Naive thymus-derived CD8-positive, alpha-beta T cell (primary cell): ENCODE results near the gene FBH1. TPM values are rescaled to one million over a fixed set of nuclear protein-coding genes. Genes with fewer than 3 reads are reported as not detected.
A peak's percentile ranks its signal among the peaks of the same experiment; 100 is the strongest.

ENCODE experiments used
- ATAC-seq, 2 donors: fragments of 150-1000 bp; cut with Tn5 transposase in 1 of 2; sonication (Bioruptor Pico), chemical (Tn5 transposase) in 1 of 2; 1 replicate in 1 of 2; 2 replicates in 1 of 2; pipeline ENCODE4 v1.10.0; 2021; ENCODE audit warnings: mild to moderate bottlenecking in 2 of 2, moderate library complexity in 2 of 2
- POLR2A ChIA-PET: fragments of 350-600 bp; sonication (Branson Sonifier 250); formaldehyde crosslinking; loops from one replicate; lab custom pipeline; 2021; ENCODE audit warnings: antibody characterized with exemption; lab: Charles Lee
- DNase-seq, 10 donors: peaks; one replicate each; pipeline versions ENCODE4 v3.0.0 to v3.0.0-alpha.2; 2020 to 2022
- H3K27ac Mint-ChIP-seq, 10 donors: one replicate each; pipeline ENCODE4 v1.8.0; 2020 to 2022; ENCODE audit warnings: mild to moderate bottlenecking in 10 of 10, mixed read lengths in 10 of 10, moderate library complexity in 4 of 10, inconsistent platforms in 1 of 10
- H3K27me3 Mint-ChIP-seq, 5 donors: one replicate each; pipeline ENCODE4 v1.8.0; 2021 to 2022; ENCODE audit warnings: mixed read lengths in 5 of 5
- H3K36me3 Mint-ChIP-seq, 3 donors: one replicate each; pipeline ENCODE4 v1.8.0; 2020 to 2022; ENCODE audit warnings: mixed read lengths in 3 of 3, mild to moderate bottlenecking in 2 of 3, inconsistent platforms in 1 of 3
- H3K4me1 Mint-ChIP-seq, 4 donors: one replicate each; pipeline ENCODE4 v1.8.0; 2021 to 2022; ENCODE audit warnings: mixed read lengths in 4 of 4
- H3K4me3 Mint-ChIP-seq, 10 donors: one replicate each; pipeline ENCODE4 v1.8.0; 2020 to 2022; ENCODE audit warnings: mild to moderate bottlenecking in 10 of 10, mixed read lengths in 10 of 10, moderate library complexity in 6 of 10, inconsistent platforms in 1 of 10
- H3K9me3 Mint-ChIP-seq, 9 donors: one replicate each; pipeline ENCODE4 v1.8.0; 2020 to 2022; ENCODE audit warnings: mixed read lengths in 9 of 9, mild to moderate bottlenecking in 3 of 9, inconsistent platforms in 1 of 9, moderate library complexity in 1 of 9
- polyA plus RNA-seq, 3 donors: library from polyadenylated mRNA; unstranded; fragments of 300-500 nt; fragmentation: Illumina TruSeq; gene quantifications; one replicate each; pipeline ENCODE4 v1.2.3, GENCODE V29; 2021
- total RNA-seq, 8 experiments: library from RNA in 2 of 8; stranded (reverse) in 2 of 8; gene quantifications; one replicate each; pipeline ENCODE4 v1.2.3 and lab custom pipeline; 2021 to 2026

FBH1 gene
- total and polyA plus RNA-seq, 5 experiments from 2014 or later, result 48.4 to 94.1 (median 76.5) TPM

- ATAC-seq, result no peak
- Mint-ChIP-seq H3K36me3 (peaks cover 4 to 83% (median 15%) of the 10 kb centered on the region in 3 donors), H3K4me3 (no peak overlapping the region), H3K4me1 (no peaks in the 10 kb centered on the region), H3K9me3 (no peaks in the 10 kb centered on the region), H3K27ac (peak overlapping the region in 1 of 10 donors; percentile 48), H3K27me3 (no peaks in the 10 kb centered on the region)
- POLR2A ChIA-PET, result no interaction called here
- DNase-seq, result no peak
Observed at GRCh38 chr10:5932345-5932744, 42.3 kb downstream of the FBH1 start.

GRCh38 chr10:5933909-5934546 lies 44.0 kb downstream of the FBH1 start:
- POLR2A ChIA-PET, result interaction anchor here (0.7 kb wide), 1 partner anchor 11 kb away, joined by 3 read pairs; no protein-coding TSS in a partner anchor
- Mint-ChIP-seq H3K27me3 (no peaks in the 10 kb centered on the region), H3K36me3 (peaks cover 4 to 81% (median 8%) of the 10 kb centered on the region in 3 donors), H3K4me3 (no peak overlapping the region), H3K9me3 (no peaks in the 10 kb centered on the region), H3K4me1 (peaks cover 0 to 3% (median 0%) of the 10 kb centered on the region in 4 donors), H3K27ac (peak overlapping the region in 2 of 10 donors; percentile 19 to 57)
- DNase-seq, result no peak
- no peak for ATAC-seq

DNA sequence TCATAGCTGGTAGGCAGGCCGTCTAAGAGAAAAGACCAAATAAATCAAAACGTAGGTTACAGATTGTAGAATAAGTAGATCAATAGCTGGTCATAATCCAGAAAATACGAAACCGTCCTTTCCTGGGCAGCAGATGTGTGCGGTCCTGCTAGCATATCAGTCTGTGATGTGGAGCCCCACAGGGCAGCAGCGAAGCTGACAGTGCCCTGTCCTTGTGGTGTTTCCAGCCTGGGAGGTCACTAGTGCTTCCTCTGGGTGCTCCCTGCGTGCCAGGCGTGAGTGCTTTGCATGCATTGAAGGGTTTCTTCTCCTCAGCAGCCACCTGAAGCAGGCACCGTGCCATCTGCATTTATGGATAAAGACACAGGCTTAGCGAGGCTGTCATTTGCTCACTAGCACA lies 45.6 kb downstream of the FBH1 start:
- H3K27ac Mint-ChIP-seq, result peak overlapping the region in 1 of 10 donors; percentile 7
- H3K36me3 Mint-ChIP-seq, result peaks cover 4 to 65% (median 5%) of the 10 kb centered on the region in 3 donors
- no peak for DNase-seq
- no peaks in the 10 kb centered on the region for H3K9me3 Mint-ChIP-seq
- no peaks in the 10 kb centered on the region for H3K27me3 Mint-ChIP-seq
- peaks cover 0 to 3% (median 0%) of the 10 kb centered on the region in 4 donors for H3K4me1 Mint-ChIP-seq
- no peak overlapping the region for H3K4me3 Mint-ChIP-seq
- POLR2A ChIA-PET, result no interaction called here
- ATAC-seq, result no peak

DNA sequence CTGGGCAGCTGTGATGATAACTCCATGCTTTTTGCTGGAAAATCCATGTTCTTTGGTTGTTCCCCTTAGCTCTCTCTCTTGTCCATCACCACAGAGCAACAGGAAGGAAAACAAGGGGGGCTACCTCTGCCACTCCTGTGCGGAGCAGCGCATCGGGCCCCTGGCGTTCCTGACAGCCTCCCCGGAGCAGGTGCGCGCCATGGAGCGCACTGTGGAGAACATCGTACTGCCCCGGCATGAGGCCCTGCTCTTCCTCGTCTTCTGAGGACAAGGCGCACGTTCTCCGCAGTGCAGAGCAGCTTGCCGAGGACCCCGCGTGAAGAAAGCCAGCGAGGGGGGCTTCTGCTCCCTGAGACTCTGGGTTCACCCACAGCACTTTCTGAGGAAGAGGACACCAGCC lies 47.0 kb downstream of the FBH1 start:
- ATAC-seq (no peak), DNase-seq (no peak)
- peaks cover 0 to 52% (median 4%) of the 10 kb centered on the region in 3 donors for H3K36me3 Mint-ChIP-seq
- peak overlapping the region in 1 of 10 donors; percentile 68 for H3K27ac Mint-ChIP-seq
- POLR2A ChIA-PET, result no interaction called here
- H3K9me3 Mint-ChIP-seq, result no peaks in the 10 kb centered on the region
- peaks cover 0 to 3% (median 0%) of the 10 kb centered on the region in 4 donors for H3K4me1 Mint-ChIP-seq
- no peaks in the 10 kb centered on the region for H3K27me3 Mint-ChIP-seq
- H3K4me3 Mint-ChIP-seq, result no peak overlapping the region

DNA sequence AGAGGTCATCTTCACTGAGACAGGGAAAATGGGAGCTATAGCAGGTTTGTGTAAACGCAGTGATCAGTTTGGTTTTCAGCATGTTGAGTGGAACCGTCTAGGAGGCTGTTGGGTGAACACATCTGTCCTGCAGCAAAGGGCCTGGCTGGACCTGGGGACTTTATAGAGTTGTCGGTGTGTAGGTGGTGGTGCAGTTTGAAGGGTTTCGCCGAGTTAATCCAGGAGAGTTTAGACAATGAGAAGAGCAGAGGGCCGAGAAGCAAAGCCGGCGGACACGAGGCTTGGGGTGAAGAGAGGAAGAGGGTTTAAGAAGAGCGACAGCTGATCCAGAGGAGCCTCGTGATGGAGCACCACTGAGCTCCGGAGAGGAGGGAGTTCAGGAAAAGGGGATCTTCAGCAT lies 48.2 kb downstream of the FBH1 start:
- DNase-seq, result no peak
- no peak for ATAC-seq
- Mint-ChIP-seq H3K4me1 (peaks cover 0 to 3% (median 0%) of the 10 kb centered on the region in 4 donors), H3K27me3 (no peaks in the 10 kb centered on the region), H3K27ac (peak overlapping the region in 2 of 10 donors; percentile 2 to 9), H3K9me3 (no peaks in the 10 kb centered on the region), H3K4me3 (no peak overlapping the region), H3K36me3 (peaks cover 0 to 40% (median 4%) of the 10 kb centered on the region in 3 donors)
- POLR2A ChIA-PET, result no interaction called here

DNA sequence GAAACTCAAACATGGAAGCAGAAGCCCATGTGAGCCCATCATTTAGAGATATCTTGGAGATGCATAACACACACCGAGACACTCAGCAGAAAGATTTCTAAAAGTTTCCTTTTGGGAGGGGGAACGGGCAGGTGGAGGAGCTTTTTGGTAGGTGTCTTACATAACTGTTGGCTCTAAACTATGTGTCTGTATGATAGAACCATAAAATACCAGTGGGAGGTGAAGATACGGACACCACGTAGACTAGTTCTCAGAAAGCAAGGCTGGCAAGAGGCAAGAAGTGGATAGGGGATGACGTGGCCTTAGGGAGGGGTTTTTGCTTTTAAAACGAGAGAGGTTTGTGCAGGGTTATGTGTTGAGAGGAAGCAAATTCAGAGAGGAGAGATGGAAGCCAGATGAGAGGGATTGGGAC lies 50.8 kb downstream of the FBH1 start:
- Mint-ChIP-seq H3K9me3 (no peaks in the 10 kb centered on the region), H3K4me3 (no peak overlapping the region), H3K27ac (peak overlapping the region in 1 of 10 donors; percentile 59), H3K36me3 (peaks cover 0 to 29% (median 4%) of the 10 kb centered on the region in 3 donors), H3K4me1 (peaks cover 3 to 7% (median 3%) of the 10 kb centered on the region in 4 donors), H3K27me3 (no peaks in the 10 kb centered on the region)
- no peak for DNase-seq
- ATAC-seq, result no peak
- POLR2A ChIA-PET, result no interaction called here

DNA sequence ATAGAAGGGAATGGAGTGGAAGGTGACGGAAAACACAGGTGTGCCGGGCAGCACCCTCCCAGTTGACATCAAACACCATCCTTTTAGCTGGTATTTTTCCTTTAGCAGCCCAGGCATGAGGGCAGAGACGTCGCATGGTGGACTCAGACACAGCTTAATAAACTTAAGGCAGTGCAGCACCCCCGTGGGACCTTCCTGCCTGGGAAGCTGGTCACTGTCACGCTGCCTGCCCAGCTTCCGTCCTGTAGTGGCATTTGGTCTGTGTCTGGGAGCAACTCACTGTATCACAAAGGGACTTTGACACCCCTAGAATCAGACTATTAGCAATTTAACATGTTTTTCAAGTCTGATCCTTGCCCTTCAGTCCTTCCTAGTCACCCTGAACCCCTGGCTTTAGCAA lies 51.5 kb downstream of the FBH1 start:
- H3K36me3 Mint-ChIP-seq, result peaks cover 0 to 22% (median under 1%) of the 10 kb centered on the region in 3 donors
- no peak for ATAC-seq
- DNase-seq, result no peak
- no peak overlapping the region for H3K4me3 Mint-ChIP-seq
- peaks cover 6 to 15% (median 6%) of the 10 kb centered on the region in 4 donors for H3K4me1 Mint-ChIP-seq
- no peaks in the 10 kb centered on the region for H3K27me3 Mint-ChIP-seq
- H3K27ac Mint-ChIP-seq, result peak overlapping the region in 1 of 10 donors; percentile 27
- POLR2A ChIA-PET, result no interaction called here
- no peaks in the 10 kb centered on the region for H3K9me3 Mint-ChIP-seq

- DNase-seq, result no peak
- H3K4me1 Mint-ChIP-seq, result peaks cover 6 to 17% (median 6%) of the 10 kb centered on the region in 4 donors
- no peak for ATAC-seq
- peaks cover 0 to 17% (median 0%) of the 10 kb centered on the region in 3 donors for H3K36me3 Mint-ChIP-seq
- POLR2A ChIA-PET, result no interaction called here
- no peak overlapping the region for H3K27ac Mint-ChIP-seq
- no peak overlapping the region for H3K4me3 Mint-ChIP-seq
- no peaks in the 10 kb centered on the region for H3K27me3 Mint-ChIP-seq
- H3K9me3 Mint-ChIP-seq, result no peaks in the 10 kb centered on the region
Observed at GRCh38 chr10:5942001-5942400, 52.0 kb downstream of the FBH1 start.

DNA sequence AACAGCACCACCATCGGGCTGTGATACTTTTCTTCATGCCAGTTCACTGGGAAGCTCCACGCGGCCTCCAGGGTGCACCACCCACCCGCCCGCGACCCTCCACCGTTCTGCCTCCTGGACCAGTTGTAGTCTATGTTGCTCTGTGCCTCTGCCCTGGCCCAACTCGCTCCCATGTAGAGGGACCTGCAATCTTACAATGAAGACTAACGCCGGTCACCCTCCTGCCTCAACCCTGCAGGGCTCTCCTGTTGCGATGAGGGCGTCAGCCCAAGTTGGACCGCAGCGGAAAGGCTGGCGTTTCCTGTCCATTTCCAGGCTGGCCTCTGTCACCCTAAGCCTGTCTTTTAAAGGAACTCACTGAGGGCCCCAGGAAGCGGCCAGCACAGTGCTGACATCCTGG lies 52.4 kb downstream of the FBH1 start:
- Mint-ChIP-seq H3K4me3 (no peak overlapping the region), H3K27ac (peak overlapping the region in 1 of 10 donors; percentile 7), H3K27me3 (no peaks in the 10 kb centered on the region), H3K4me1 (peaks cover 6 to 17% (median 6%) of the 10 kb centered on the region in 4 donors), H3K9me3 (no peaks in the 10 kb centered on the region), H3K36me3 (peaks cover 0 to 14% (median 0%) of the 10 kb centered on the region in 3 donors)
- POLR2A ChIA-PET, result no interaction called here
- DNase-seq (no peak), ATAC-seq (no peak)

DNA sequence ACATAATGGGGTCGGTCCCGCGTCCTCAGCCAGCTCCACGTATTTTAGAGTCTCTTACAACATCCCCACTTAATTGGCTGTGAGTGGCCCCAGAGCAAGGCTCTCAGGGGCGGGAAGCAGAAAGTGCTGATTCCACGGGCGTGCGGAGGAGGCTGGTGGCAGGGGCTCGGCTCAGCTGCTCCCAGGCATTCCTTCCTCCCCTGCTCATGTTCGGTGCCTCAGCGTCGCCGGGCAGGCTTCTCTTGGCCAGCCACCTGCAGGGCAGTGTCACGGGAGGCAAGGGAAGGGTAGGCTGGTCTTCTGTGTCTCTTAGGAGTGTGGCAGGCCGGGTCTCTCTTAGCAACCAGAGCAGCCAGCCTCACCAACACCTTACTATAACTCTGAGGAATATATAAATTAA lies 53.5 kb downstream of the FBH1 start:
- no peak for ATAC-seq
- Mint-ChIP-seq H3K9me3 (no peaks in the 10 kb centered on the region), H3K36me3 (peaks cover 0 to 3% (median 0%) of the 10 kb centered on the region in 3 donors), H3K27me3 (no peaks in the 10 kb centered on the region), H3K4me1 (peaks cover 3 to 17% (median 6%) of the 10 kb centered on the region in 4 donors), H3K4me3 (peak overlapping the region in 1 of 10 donors; percentile 18), H3K27ac (no peak overlapping the region)
- POLR2A ChIA-PET, result no interaction called here
- no peak for DNase-seq

GRCh38 chr10:5944389-5945189 lies 54.5 kb downstream of the FBH1 start:
- H3K27ac Mint-ChIP-seq, result no peak overlapping the region
- peaks cover 6 to 17% (median 6%) of the 10 kb centered on the region in 4 donors for H3K4me1 Mint-ChIP-seq
- DNase-seq (no peak), ATAC-seq (no peak)
- H3K27me3 Mint-ChIP-seq, result no peaks in the 10 kb centered on the region
- H3K36me3 Mint-ChIP-seq, result no peaks in the 10 kb centered on the region
- POLR2A ChIA-PET, result interaction anchor here (0.6 kb wide), 1 partner anchor 11 kb away, joined by 3 read pairs; no protein-coding TSS in a partner anchor
- H3K9me3 Mint-ChIP-seq, result no peaks in the 10 kb centered on the region
- no peak overlapping the region for H3K4me3 Mint-ChIP-seq

DNA sequence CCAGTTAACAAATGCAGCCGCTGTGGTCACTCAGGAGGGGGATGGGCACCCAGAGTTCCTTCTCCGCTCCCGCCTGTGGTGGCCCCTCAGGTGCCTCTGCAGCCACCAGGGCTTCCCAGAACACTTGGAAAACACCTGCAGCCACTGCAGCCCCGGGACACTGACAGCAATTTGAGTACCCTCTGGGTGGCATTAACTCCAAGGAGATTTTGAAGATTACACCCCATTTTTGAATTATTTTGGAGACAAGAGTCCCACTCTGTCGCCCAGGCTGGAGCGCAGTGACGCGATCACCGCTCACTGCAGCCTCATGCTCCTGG lies 55.1 kb downstream of the FBH1 start:
- no peaks in the 10 kb centered on the region for H3K9me3 Mint-ChIP-seq
- no peak overlapping the region for H3K27ac Mint-ChIP-seq
- no peaks in the 10 kb centered on the region for H3K27me3 Mint-ChIP-seq
- H3K36me3 Mint-ChIP-seq, result no peaks in the 10 kb centered on the region
- no peak for DNase-seq
- H3K4me1 Mint-ChIP-seq, result peaks cover 6 to 17% (median 6%) of the 10 kb centered on the region in 4 donors
- POLR2A ChIA-PET, result interaction anchor here (0.6 kb wide), 1 partner anchor 11 kb away, joined by 3 read pairs; no protein-coding TSS in a partner anchor
- H3K4me3 Mint-ChIP-seq, result peak overlapping the region in 2 of 10 donors; percentile 24 to 55
- no peak for ATAC-seq
